Testis (tissue), 3 donors: ENCODE measurements around the gene MPV17. TPM values are rescaled to one million over a fixed set of nuclear protein-coding genes. Genes with fewer than 3 reads are reported as not detected.

ENCODE experiments used
- polyA plus RNA-seq: library from polyadenylated mRNA; stranded (reverse); fragments of 350-450 nt; fragmentation: Illumina TruSeq; extraction: RNeasy Lipid Tissue Mini Kit (QIAGEN cat#74804); gene quantifications from one replicate; pipeline ENCODE4 v1.2.3, GENCODE V29; 2014; ENCODE audit warnings: low read depth, low replicate concordance; ENCODE audit not compliant: insufficient read depth
- total RNA-seq, 2 donors: library from RNA; depleted of rRNA; stranded (reverse); fragments of >200 nt; gene quantifications; one replicate each; pipeline ENCODE4 v1.2.3, GENCODE V29; 2016

Gene MPV17
- total and polyA plus RNA-seq, 3 donors from 2014 or later = 59.5 to 72.3 (median 71.2) TPM

Other genes with a start within 250 kb of the MPV17 start
- gene EMILIN1, start 244.5 kb downstream of the MPV17 start, total RNA-seq = 10 to 100 TPM; 29.2 to 50.7 TPM
- gene EMILIN1, start 244.5 kb downstream of the MPV17 start, polyA plus RNA-seq = 35.9 TPM
- 10 to 100 TPM in 1 of 2 donors, 1 to 10 TPM in 1; 5.3 to 13.4 TPM for gene KHK, start 236.3 kb downstream of the MPV17 start, total RNA-seq
- gene KHK, start 236.3 kb downstream of the MPV17 start, polyA plus RNA-seq = 11.5 TPM
- gene CGREF1, start 204.0 kb downstream of the MPV17 start, total RNA-seq = 10 to 100 TPM in 1 of 2 donors, 1 to 10 TPM in 1; 6.6 to 11.1 TPM
- 7.4 TPM for gene CGREF1, start 204.0 kb downstream of the MPV17 start, polyA plus RNA-seq
- 10 to 100 TPM; 37.3 to 76.4 TPM for gene ABHD1, start 199.3 kb downstream of the MPV17 start, total RNA-seq
- 141 TPM for gene ABHD1, start 199.3 kb downstream of the MPV17 start, polyA plus RNA-seq
- gene PREB, start 188.5 kb downstream of the MPV17 start, total RNA-seq = 10 to 100 TPM; 82.0 to 84.0 TPM
- 62.4 TPM for gene PREB, start 188.5 kb downstream of the MPV17 start, polyA plus RNA-seq
- 10 to 100 TPM; 12.8 to 55.4 TPM for gene PRR30, start 183.7 kb downstream of the MPV17 start, total RNA-seq
- gene PRR30, start 183.7 kb downstream of the MPV17 start, polyA plus RNA-seq = 153 TPM
- gene TCF23, start 174.1 kb downstream of the MPV17 start, total RNA-seq = 1 to 10 TPM; 5.5 to 6.7 TPM
- gene TCF23, start 174.1 kb downstream of the MPV17 start, polyA plus RNA-seq = 6.6 TPM
- gene ATRAID, start 111.1 kb downstream of the MPV17 start, total RNA-seq = 100 to 1,000 TPM; 263 to 295 TPM
- gene ATRAID, start 111.1 kb downstream of the MPV17 start, polyA plus RNA-seq = 323 TPM
- 10 to 100 TPM; 83.4 to 84.0 TPM for gene SLC5A6, start 110.8 kb downstream of the MPV17 start, total RNA-seq
- gene SLC5A6, start 110.8 kb downstream of the MPV17 start, polyA plus RNA-seq = 83.9 TPM
- gene CAD, start 105.7 kb downstream of the MPV17 start, total RNA-seq = 10 to 100 TPM; 62.5 to 66.9 TPM
- gene CAD, start 105.7 kb downstream of the MPV17 start, polyA plus RNA-seq = 40.0 TPM
- gene SLC30A3, start 60.0 kb downstream of the MPV17 start, total RNA-seq = 100 to 1,000 TPM; 130 to 160 TPM
- 111 TPM for gene SLC30A3, start 60.0 kb downstream of the MPV17 start, polyA plus RNA-seq
- gene DNAJC5G, start 47.7 kb downstream of the MPV17 start, total RNA-seq = 10 to 100 TPM; 37.4 to 57.9 TPM
- gene DNAJC5G, start 47.7 kb downstream of the MPV17 start, polyA plus RNA-seq = 65.0 TPM
- gene TRIM54, start 40.7 kb downstream of the MPV17 start, total RNA-seq = 10 to 100 TPM; 38.5 to 46.8 TPM
- 28.3 TPM for gene TRIM54, start 40.7 kb downstream of the MPV17 start, polyA plus RNA-seq
- 10 to 100 TPM; 16.2 to 18.8 TPM for gene UCN, start 14.7 kb downstream of the MPV17 start, total RNA-seq
- 0.75 TPM for gene UCN, start 14.7 kb downstream of the MPV17 start, polyA plus RNA-seq
- gene GTF3C2, start 33.7 kb upstream of the MPV17 start, total RNA-seq = 10 to 100 TPM; 72.6 to 91.3 TPM
- 55.1 TPM for gene GTF3C2, start 33.7 kb upstream of the MPV17 start, polyA plus RNA-seq
- 10 to 100 TPM; 59.4 to 67.7 TPM for gene EIF2B4, start 47.2 kb upstream of the MPV17 start, total RNA-seq
- gene EIF2B4, start 47.2 kb upstream of the MPV17 start, polyA plus RNA-seq = 111 TPM
- 100 to 1,000 TPM in 1 of 2 donors, 10 to 100 TPM in 1; 79.3 to 104 TPM for gene SNX17, start 47.5 kb upstream of the MPV17 start, total RNA-seq
- gene SNX17, start 47.5 kb upstream of the MPV17 start, polyA plus RNA-seq = 96.5 TPM
- 10 to 100 TPM; 26.7 to 39.4 TPM for gene ZNF513, start 57.6 kb upstream of the MPV17 start, total RNA-seq
- 39.8 TPM for gene ZNF513, start 57.6 kb upstream of the MPV17 start, polyA plus RNA-seq
- 100 to 1,000 TPM; 163 to 245 TPM for gene PPM1G, start 86.5 kb upstream of the MPV17 start, total RNA-seq
- 569 TPM for gene PPM1G, start 86.5 kb upstream of the MPV17 start, polyA plus RNA-seq
- 100 to 1,000 TPM; 112 to 139 TPM for gene NRBP1, start 105.5 kb upstream of the MPV17 start, total RNA-seq
- 191 TPM for gene NRBP1, start 105.5 kb upstream of the MPV17 start, polyA plus RNA-seq
- gene KRTCAP3, start 119.3 kb upstream of the MPV17 start, total RNA-seq = 1 to 10 TPM; 4.3 to 6.8 TPM
- 5.1 TPM for gene KRTCAP3, start 119.3 kb upstream of the MPV17 start, polyA plus RNA-seq
- 100 to 1,000 TPM in 1 of 2 donors, 10 to 100 TPM in 1; 76.4 to 133 TPM for gene IFT172, start 166.6 kb upstream of the MPV17 start, total RNA-seq
- 151 TPM for gene IFT172, start 166.6 kb upstream of the MPV17 start, polyA plus RNA-seq
- gene FNDC4, start 172.1 kb upstream of the MPV17 start, total RNA-seq = 10 to 100 TPM; 23.5 to 39.2 TPM
- gene FNDC4, start 172.1 kb upstream of the MPV17 start, polyA plus RNA-seq = 35.9 TPM
- 1 to 10 TPM; 2.3 to 3.3 TPM for gene GCKR, start 173.7 kb upstream of the MPV17 start, total RNA-seq
- gene GCKR, start 173.7 kb upstream of the MPV17 start, polyA plus RNA-seq = 4.9 TPM